ENCODE data around the gene SAT2.

GRCh38 chr17:7627250-7628121 lies at the start of gene SAT2:
- no peak for TF ChIP-seq CTCF (conservative IDR thresholded peaks at IDR 0.05)
- peak; percentile 89; the same call in 1 of the 2 replicates for TF ChIP-seq ZFX (IDR thresholded peaks at IDR 0.05)
